Keratinocyte (primary cell): ENCODE results near the gene SLC35E2B. TPM values are rescaled to one million over a fixed set of nuclear protein-coding genes. Genes with fewer than 3 reads are reported as not detected.
"Not testable (repeated sequence)": the region's sequence is repeated elsewhere in the genome, so short reads cannot be mapped to it uniquely, and the experiment has no call there.

ENCODE experiments used
- DNase-seq: peaks from one replicate; pipeline ENCODE4 v3.0.0-alpha.2; 2011; ENCODE audit warnings: low read depth, missing footprints, low spot score
- FAIRE-seq: peaks from 2 replicates; lab custom pipeline; 2011; peaks lifted over from hg19 to GRCh38; lab: Jason Lieb, UNC
- H2AFZ ChIP-seq: 2 replicates; pipeline ENCODE4 v1.6.0; 2012; ENCODE audit warnings: low read length, control low read depth, inconsistent platforms; ENCODE audit not compliant: control insufficient read depth
- H3K27ac ChIP-seq: 2 replicates; pipeline ENCODE4 v1.5.1; 2011; ENCODE audit warnings: low read length; ENCODE audit not compliant: control insufficient read depth, insufficient read depth
- H3K27me3 ChIP-seq: 3 replicates; pipeline ENCODE4 v1.6.0; 2011; ENCODE audit warnings: low read length; ENCODE audit not compliant: control insufficient read depth, insufficient read depth; ENCODE audit errors: extremely low read depth
- H3K36me3 ChIP-seq, 2 experiments: 2 replicates in 1 of 2; 3 replicates in 1 of 2; pipeline ENCODE4 v1.5.1; 2011; ENCODE audit warnings: low read length in 2 of 2, mild to moderate bottlenecking in 1 of 2; ENCODE audit not compliant: control insufficient read depth in 2 of 2, insufficient read depth in 2 of 2; ENCODE audit errors: extremely low read depth in 1 of 2
- H3K4me1 ChIP-seq: 3 replicates; pipeline ENCODE4 v1.5.1; 2011; ENCODE audit warnings: low read length; ENCODE audit not compliant: control insufficient read depth, insufficient read depth; ENCODE audit errors: extremely low read depth
- H3K4me2 ChIP-seq: 3 replicates; pipeline ENCODE4 v1.6.0; 2011; ENCODE audit warnings: low read depth, low read length; ENCODE audit not compliant: control insufficient read depth, insufficient read depth; ENCODE audit errors: extremely low read depth
- H3K4me3 ChIP-seq, 3 experiments: fragments of 200-600 bp in 1 of 3; sonication (generic) in 1 of 3; 2 replicates in 2 of 3; 3 replicates in 1 of 3; pipeline ENCODE4 v1.5.1; 2011 to 2016; ENCODE audit warnings: low read length in 3 of 3, mild to moderate bottlenecking in 3 of 3, control low read depth in 2 of 3, inconsistent platforms in 1 of 3, low read depth in 1 of 3, mixed read lengths in 1 of 3, mixed run types in 1 of 3, moderate library complexity in 1 of 3; ENCODE audit not compliant: control insufficient read depth in 2 of 3, insufficient read depth in 2 of 3; ENCODE audit errors: extremely low read depth in 1 of 3
- H3K79me2 ChIP-seq: 2 replicates; pipeline ENCODE4 v1.6.0; 2012; ENCODE audit warnings: low read length; ENCODE audit not compliant: control insufficient read depth, insufficient read depth
- H3K9ac ChIP-seq: 3 replicates; pipeline ENCODE4 v1.6.0; 2011; ENCODE audit warnings: low read length; ENCODE audit not compliant: control insufficient read depth, insufficient read depth; ENCODE audit errors: extremely low read depth
- H3K9me1 ChIP-seq: 3 replicates; pipeline ENCODE4 v1.6.0; 2011; ENCODE audit warnings: low read length; ENCODE audit not compliant: control insufficient read depth, insufficient read depth; ENCODE audit errors: extremely low read depth
- H3K9me3 ChIP-seq: 2 replicates; pipeline ENCODE4 v1.5.1; 2012; ENCODE audit warnings: low read depth, low read length; ENCODE audit not compliant: control insufficient read depth
- H4K20me1 ChIP-seq: 3 replicates; pipeline ENCODE4 v1.6.0; 2011; ENCODE audit warnings: low read length; ENCODE audit not compliant: control insufficient read depth, insufficient read depth; ENCODE audit errors: extremely low read depth
- EZH2 ChIP-seq: IDR thresholded peaks from one replicate; pipeline ENCODE4 v1.6.1; 2012; ENCODE audit warnings: inconsistent platforms, mild to moderate bottlenecking, low read length, moderate library complexity
- dilution Hi-C: fragments of 300-500 bp; cut with MboI; formaldehyde crosslinking; loops from one replicate; pipeline ENCODE4 v1.7.0; 2020; ENCODE audit warnings: low sequenced_read_pairs; ENCODE audit not compliant: extremely low pct_ligation_motif_present
- polyA plus RNA-seq, 5 experiments: library from polyadenylated mRNA; depleted of rRNA in 3 of 5; stranded (reverse) in 3 of 5; stranded (forward) in 1 of 5; unstranded in 1 of 5; fragments of >200 nt; gene quantifications; 1 replicate in 1 of 5; 2 replicates in 3 of 5; 3 replicates in 1 of 5; pipeline versions ENCODE4 v1.2.1 to v1.2.3, GENCODE V29; 2011 to 2012; ENCODE audit warnings: missing spikeins in 2 of 5, low read depth in 1 of 5, low replicate concordance in 1 of 5
- TF ChIP-seq, protein P1 (sequence below), 3 experiments: IDR thresholded peaks in 1 of 3; conservative IDR thresholded peaks in 1 of 3; optimal IDR thresholded peaks in 1 of 3; 2 replicates in 2 of 3; 3 replicates in 1 of 3; pipeline versions ENCODE3 to v1.5.1; 2011; ENCODE audit warnings: low read length in 3 of 3, mild to moderate bottlenecking in 3 of 3, moderate library complexity in 2 of 3, control low read depth in 1 of 3, inconsistent platforms in 1 of 3; ENCODE audit not compliant: insufficient read depth in 2 of 3; ENCODE audit errors: extremely low read depth in 1 of 3

The SLC35E2B gene
- polyA plus RNA-seq, 1 donor (not counting 4 experiments of a cell fraction or from before 2014, with no cell fraction given): 10.3 TPM

GRCh38 chr1:1664941-1665814 lies 27.4 kb downstream of the SLC35E2B start:
- Histone ChIP-seq H3K4me2 (no peak overlapping the region), H3K9me1 (no peaks in the 10 kb centered on the region), H2AFZ (no peak overlapping the region), H3K79me2 (no peaks in the 10 kb centered on the region), H3K4me1 (no peaks in the 10 kb centered on the region), H3K9ac (no peak overlapping the region), H4K20me1 (no peaks in the 10 kb centered on the region), H3K9me3 (no peaks in the 10 kb centered on the region), H3K36me3 (peaks cover 10 to 13% of the 10 kb centered on the region in 2 experiments), H3K27ac (no peak overlapping the region), H3K27me3 (no peaks in the 10 kb centered on the region), H3K4me3 (no peak overlapping the region)
- FAIRE-seq (no peak), DNase-seq (no peak)
- dilution Hi-C loops: no loop called here
- TF ChIP-seq EZH2: no peak
- TF ChIP-seq, protein P1, sequence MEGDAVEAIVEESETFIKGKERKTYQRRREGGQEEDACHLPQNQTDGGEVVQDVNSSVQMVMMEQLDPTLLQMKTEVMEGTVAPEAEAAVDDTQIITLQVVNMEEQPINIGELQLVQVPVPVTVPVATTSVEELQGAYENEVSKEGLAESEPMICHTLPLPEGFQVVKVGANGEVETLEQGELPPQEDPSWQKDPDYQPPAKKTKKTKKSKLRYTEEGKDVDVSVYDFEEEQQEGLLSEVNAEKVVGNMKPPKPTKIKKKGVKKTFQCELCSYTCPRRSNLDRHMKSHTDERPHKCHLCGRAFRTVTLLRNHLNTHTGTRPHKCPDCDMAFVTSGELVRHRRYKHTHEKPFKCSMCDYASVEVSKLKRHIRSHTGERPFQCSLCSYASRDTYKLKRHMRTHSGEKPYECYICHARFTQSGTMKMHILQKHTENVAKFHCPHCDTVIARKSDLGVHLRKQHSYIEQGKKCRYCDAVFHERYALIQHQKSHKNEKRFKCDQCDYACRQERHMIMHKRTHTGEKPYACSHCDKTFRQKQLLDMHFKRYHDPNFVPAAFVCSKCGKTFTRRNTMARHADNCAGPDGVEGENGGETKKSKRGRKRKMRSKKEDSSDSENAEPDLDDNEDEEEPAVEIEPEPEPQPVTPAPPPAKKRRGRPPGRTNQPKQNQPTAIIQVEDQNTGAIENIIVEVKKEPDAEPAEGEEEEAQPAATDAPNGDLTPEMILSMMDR (optimal IDR thresholded peaks at IDR 0.05 in 1 of 3, IDR thresholded peaks at IDR 0.05 in 1 of 3, conservative IDR thresholded peaks at IDR 0.05 in 1 of 3; ENCODE audit: extremely low read depth in 1 of 3, insufficient read depth in 2 of 3, low read length in 3 of 3): no peak

DNA sequence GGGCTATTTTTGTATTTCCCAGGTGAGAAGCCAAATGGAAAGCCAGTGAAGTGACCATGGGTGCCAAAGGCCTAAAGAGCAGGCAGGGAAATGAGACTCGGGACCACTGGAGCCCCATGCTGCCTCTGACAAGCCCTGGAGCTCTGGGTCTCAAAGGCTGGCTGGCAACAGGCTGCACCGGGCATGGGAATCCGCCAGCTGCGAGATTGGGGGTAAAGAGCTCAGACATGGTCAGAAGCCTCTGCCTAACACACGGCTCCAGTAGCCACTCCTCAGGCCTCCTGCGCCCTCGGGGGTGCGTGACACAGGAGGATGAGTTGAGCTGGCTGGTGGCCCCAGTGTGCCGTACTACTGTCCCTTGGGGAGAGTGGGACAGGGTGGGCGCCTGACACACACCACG lies 28.3 kb downstream of the SLC35E2B start:
- FAIRE-seq: not testable (repeated sequence)

DNA sequence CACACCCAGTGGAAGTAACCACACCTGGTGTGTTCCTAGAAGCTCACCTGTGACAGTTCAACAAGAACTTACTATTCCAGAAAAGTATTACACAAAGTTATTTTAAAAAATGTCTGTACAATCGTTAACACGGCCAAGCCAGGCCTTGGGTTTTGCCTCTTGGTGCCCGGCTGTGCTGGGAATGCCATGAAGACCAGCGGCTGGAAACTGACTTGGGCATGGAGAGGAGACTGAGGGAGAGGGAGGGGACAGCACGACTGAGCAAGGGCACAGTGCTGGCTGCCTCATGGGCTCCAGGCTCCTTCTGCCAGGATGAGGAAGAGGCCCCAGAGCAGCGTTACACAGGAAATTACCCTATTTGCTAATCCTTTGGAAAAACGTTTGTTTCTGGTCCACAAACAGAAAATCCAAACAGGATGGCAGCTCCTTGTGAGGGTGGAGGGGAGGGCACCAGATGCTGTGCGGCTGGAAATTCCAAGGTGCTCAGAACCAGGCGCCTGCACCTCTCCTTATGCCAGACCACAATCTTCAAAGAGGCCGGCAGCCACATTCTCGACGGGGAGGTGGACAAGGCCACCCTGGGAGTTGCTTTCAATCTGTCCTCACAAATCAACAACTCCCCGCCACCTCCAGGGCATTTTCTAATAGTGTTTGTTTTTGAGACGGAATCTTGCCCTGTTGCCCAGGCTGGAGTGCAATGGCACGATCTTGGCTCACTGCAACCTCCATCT lies 29.6 kb downstream of the SLC35E2B start:
- H3K79me2 ChIP-seq, H3K9me3 ChIP-seq, DNase-seq, H2AFZ ChIP-seq, H3K27ac ChIP-seq, H3K36me3 ChIP-seq, H3K27me3 ChIP-seq, H3K9ac ChIP-seq, H4K20me1 ChIP-seq, H3K4me2 ChIP-seq, dilution Hi-C loops, H3K4me1 ChIP-seq, FAIRE-seq, H3K4me3 ChIP-seq, H3K9me1 ChIP-seq: not testable (repeated sequence)

More for the DNA sequence above, 28.3 kb downstream of the SLC35E2B start:
- H3K36me3 ChIP-seq, H3K9me1 ChIP-seq, H2AFZ ChIP-seq, dilution Hi-C loops, H3K9me3 ChIP-seq, H3K27ac ChIP-seq, H3K4me2 ChIP-seq, H3K4me1 ChIP-seq, H3K79me2 ChIP-seq, H4K20me1 ChIP-seq, DNase-seq, H3K4me3 ChIP-seq, H3K9ac ChIP-seq, H3K27me3 ChIP-seq: not testable (repeated sequence)

DNA sequence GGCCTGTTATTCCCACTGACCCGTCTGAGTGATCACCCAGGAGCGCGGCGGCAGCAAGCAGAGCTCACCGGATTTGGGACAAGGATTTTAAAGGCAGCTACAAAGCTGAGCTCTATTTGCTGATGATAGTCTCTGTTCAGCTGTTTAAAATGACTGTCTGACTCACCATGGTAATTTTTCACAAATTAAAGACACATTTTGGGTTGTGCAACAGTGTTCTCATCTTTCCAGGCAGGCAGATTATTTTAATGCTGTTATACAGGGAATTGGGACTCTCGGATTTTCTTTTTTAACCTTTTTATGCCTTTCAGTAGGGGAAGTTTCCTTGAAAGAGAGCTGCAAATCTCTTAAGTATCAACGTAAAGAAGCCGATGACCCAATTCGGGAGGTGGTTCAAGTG lies 30.2 kb downstream of the SLC35E2B start:
- H3K9me3 ChIP-seq, H4K20me1 ChIP-seq, H3K27ac ChIP-seq, H3K4me1 ChIP-seq, H3K9ac ChIP-seq, FAIRE-seq, H3K79me2 ChIP-seq, H3K36me3 ChIP-seq, DNase-seq, H3K27me3 ChIP-seq, H3K4me3 ChIP-seq, H2AFZ ChIP-seq, H3K9me1 ChIP-seq, dilution Hi-C loops, H3K4me2 ChIP-seq: not testable (repeated sequence)
